RPMI8226 (cell line): Measurements from ENCODE around the gene OR2A2.
A peak's percentile ranks its signal among the peaks of the same experiment; 100 is the strongest.
"Not testable (repeated sequence)": the region's sequence is repeated elsewhere in the genome, so short reads cannot be mapped to it uniquely, and the experiment has no call there.

ENCODE experiments used
- DNase-seq: peaks from one replicate; pipeline ENCODE4 v3.0.0-alpha.2; 2015

The OR2A2 gene

GRCh38 chr7:144109283-144109682, at the start of gene OR2A2:
Gene OR2A2, plus strand, starts transcription at chr7:144109583. Its CDS starts 0 bp downstream, at chr7:144109583.
- DNase-seq: no peak

- peak; percentile 4 for DNase-seq
These were observed 45.7 kb upstream of the OR2A2 start for GRCh38 chr7:144063710-144064109.

- DNase-seq: no peak
These were observed 39.9 kb upstream of the OR2A2 start, which contains the start of gene OR2A25 for GRCh38 chr7:144069511-144069910. Gene OR2A25, plus strand, starts transcription at chr7:144069811. Its CDS starts 4,409 bp downstream, at chr7:144074220.

GRCh38 chr7:144069953-144070352, 39.4 kb upstream of the OR2A2 start:
- no peak for DNase-seq

- DNase-seq: peak; percentile 5
These were observed 35.0 kb upstream of the OR2A2 start for GRCh38 chr7:144074374-144074773.

- no peak for DNase-seq
These were observed 23.4 kb upstream of the OR2A2 start, which contains the start of gene OR2A12 for GRCh38 chr7:144085978-144086377. Gene OR2A12, plus strand, starts transcription at chr7:144086278. Its CDS starts 8,830 bp downstream, at chr7:144095108.

- no peak for DNase-seq
These were observed 22.7 kb upstream of the OR2A2 start for GRCh38 chr7:144086730-144087129.

- no peak for DNase-seq
These were observed 22.2 kb upstream of the OR2A2 start for GRCh38 chr7:144087230-144087629.

- no peak for DNase-seq
These were observed 18.7 kb upstream of the OR2A2 start for GRCh38 chr7:144090667-144091066.

GRCh38 chr7:144098776-144099175, 10.6 kb upstream of the OR2A2 start:
- no peak for DNase-seq

- no peak for DNase-seq
These were observed 8.8 kb upstream of the OR2A2 start for GRCh38 chr7:144100607-144101006.

- DNase-seq: no peak
These were observed 7.3 kb upstream of the OR2A2 start for GRCh38 chr7:144102041-144102440.

- DNase-seq: no peak
These were observed 4.2 kb upstream of the OR2A2 start for GRCh38 chr7:144105211-144105610.

GRCh38 chr7:144110272-144110671, 889 bp downstream of the OR2A2 start:
- DNase-seq: no peak

- DNase-seq: no peak
These were observed 4.3 kb downstream of the OR2A2 start for GRCh38 chr7:144113651-144114050.

- DNase-seq: no peak
These were observed 9.0 kb downstream of the OR2A2 start for GRCh38 chr7:144118341-144118740.

GRCh38 chr7:144122876-144123275, 13.5 kb downstream of the OR2A2 start, which contains the start of gene OR2A14:
Gene OR2A14, plus strand, starts transcription at chr7:144123176. Its CDS starts 5,937 bp downstream, at chr7:144129113.
- DNase-seq: no peak

GRCh38 chr7:144127714-144128334, 18.4 kb downstream of the OR2A2 start:
- peak; percentile 84 for DNase-seq

- not testable (repeated sequence) for DNase-seq
These were observed 20.2 kb downstream of the OR2A2 start for GRCh38 chr7:144129601-144130000.

GRCh38 chr7:144130730-144131129, 21.3 kb downstream of the OR2A2 start:
- DNase-seq: no peak

GRCh38 chr7:144132262-144132661, 22.9 kb downstream of the OR2A2 start:
- no peak for DNase-seq

GRCh38 chr7:144133307-144133706, 23.9 kb downstream of the OR2A2 start:
- DNase-seq: no peak

GRCh38 chr7:144134116-144134515, 24.7 kb downstream of the OR2A2 start:
- DNase-seq: no peak

- no peak for DNase-seq
These were observed 28.1 kb downstream of the OR2A2 start for GRCh38 chr7:144137501-144137900.

- DNase-seq: no peak
These were observed 32.8 kb downstream of the OR2A2 start for GRCh38 chr7:144142187-144142586.
